ENCODE measurements around the gene NMRK1. TPM values are rescaled to one million over a fixed set of nuclear protein-coding genes. Genes with fewer than 3 reads are reported as not detected.

The NMRK1 gene
- polyA plus RNA-seq, 12 donors, result 11.6 to 24.1 (median 18.0) TPM; not detected in 1

DNA sequence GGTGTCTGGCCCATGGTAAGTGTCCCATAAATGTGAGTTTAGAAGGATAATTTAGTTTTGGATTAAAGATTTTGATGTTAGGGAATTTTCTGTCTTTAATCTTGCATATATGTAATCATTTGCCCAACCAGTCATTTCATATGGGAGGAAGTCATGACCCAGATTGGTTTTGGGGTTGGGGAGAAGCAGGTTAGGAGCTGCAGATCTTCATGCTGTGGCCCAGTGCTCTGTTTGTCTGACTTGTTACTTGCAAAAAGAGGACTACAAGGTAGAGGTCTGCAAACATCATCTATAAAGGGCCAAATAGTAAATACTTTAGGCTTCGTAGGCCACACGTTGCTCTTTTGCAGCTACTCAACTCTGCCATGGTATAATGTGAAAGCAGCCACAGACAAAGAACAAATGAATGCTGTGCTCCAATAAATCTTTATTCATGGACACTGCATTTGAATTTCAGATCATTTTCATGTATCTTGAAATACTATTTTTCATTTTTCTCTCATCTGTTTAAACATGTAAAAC, 17.1 kb upstream of the NMRK1 start:
- DNase-seq, result no peak

GRCh38 chr9:75104607-75105006, 16.7 kb upstream of the NMRK1 start:
- DNase-seq, result no peak

DNA sequence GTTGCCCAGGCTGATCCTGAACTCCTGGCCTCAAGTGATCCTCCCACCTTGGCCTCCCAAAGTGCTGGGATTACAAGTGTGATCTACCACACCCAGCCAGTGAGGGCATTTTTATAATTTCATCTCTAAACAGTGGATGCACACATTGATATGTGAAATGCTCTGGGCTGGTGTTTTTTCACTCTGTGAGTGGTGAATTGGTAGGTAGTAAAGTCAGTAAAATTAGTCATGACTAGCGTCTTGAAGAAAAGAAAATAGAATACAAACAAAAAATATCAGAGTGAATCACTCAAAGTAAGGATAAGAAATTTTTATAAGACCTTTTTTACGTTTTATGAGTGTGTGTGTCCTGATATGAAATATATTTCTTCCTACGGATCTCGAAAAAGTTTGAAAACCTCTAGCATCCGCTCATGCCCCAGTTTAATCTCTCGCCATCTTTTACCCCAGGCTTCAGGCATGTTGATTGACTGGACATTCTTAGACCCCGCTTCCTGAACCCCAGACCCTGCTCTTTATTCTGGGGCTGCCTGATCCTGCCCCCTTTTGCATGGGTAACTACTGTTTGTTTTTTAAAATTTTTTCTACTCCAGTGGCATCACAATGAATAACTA, 14.3 kb upstream of the NMRK1 start:
- DNase-seq, result no peak

GRCh38 chr9:75101004-75101588, 13.1 kb upstream of the NMRK1 start:
- no peak for DNase-seq

GRCh38 chr9:75096796-75097195, 8.8 kb upstream of the NMRK1 start:
- no peak for DNase-seq

DNA sequence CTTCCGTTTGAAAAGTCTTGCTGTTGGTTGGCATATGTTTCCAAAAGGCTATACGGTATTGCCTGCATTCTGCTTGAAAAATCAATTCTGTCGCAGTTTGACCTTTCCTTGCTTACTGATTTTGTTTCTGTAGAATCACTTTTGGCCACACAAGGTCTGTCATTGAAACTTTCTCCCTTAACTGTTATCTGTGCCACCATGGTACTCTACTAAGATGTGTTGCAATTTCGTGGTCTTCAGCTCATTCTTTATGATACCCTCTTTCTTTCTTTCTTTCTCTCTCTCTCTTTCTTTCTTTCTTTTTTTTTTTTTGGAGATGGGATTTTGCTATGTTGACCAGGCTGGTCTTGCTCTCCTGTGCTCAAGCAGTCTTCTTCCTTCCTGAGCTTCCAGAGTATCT, 4.8 kb upstream of the NMRK1 start:
- no peak for DNase-seq

DNA sequence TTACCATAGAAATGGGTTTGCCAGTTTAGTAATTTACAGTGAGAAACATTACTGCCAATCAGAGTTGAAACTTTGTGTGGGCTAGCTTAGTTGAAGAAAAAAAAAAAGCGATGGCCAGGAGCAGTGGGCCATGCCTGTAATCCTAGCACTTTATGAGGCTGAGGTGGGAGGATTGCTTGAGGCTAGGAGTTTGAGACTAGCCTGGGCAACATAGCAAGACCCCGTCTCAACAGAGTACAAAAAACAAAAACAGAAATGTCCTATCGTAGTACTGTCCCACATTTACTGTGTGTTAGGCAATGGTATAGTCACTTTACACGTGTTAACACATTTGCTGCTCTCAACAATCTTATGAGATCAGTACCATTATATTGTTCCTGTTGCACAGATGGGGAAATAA, 2.6 kb upstream of the NMRK1 start:
- DNase-seq, result no peak

- DNase-seq, result no peak
Observed at GRCh38 chr9:75089373-75089766, 1.4 kb upstream of the NMRK1 start.

GRCh38 chr9:75088646-75089372, 854 bp upstream of the NMRK1 start:
- peak; percentile 57 for DNase-seq

- peak; percentile 30 for DNase-seq
Observed at GRCh38 chr9:75087289-75087823, 599 bp downstream of the NMRK1 start.

DNA sequence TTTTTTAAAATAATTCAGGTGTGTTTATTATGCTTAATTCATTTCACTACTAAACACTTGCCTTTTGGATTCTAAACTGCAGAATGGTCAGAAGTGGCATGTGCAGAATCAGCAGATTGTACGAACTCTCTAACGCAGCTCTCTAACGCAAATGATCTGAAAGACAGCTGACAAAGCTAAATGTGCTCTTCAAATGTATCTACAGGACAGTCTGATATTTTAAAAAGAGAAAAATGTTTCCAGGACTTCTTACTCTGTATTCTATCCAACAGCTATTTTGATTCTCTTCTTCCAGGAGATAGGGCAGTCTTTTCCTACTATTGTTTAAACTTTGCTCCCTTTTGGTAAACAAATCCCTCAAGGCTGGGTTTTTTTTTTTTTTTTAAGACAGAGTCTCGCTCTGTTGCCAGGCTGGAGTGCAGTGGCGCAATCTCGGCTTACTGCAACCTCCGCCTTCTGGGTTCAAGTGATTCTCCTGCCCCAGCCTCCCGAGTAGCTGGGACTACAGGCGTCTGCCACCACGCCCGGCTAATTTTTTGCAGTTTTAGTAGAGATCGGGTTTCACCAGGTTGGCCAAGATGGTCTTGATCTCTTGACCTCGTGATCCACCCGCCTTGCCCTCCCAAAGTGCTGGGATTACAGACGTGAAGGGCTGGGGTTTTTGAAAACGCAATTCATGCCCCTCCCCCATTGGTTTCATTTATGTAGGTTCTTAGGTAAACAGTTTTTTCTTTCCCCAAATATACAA, 1.2 kb downstream of the NMRK1 start:
- DNase-seq, result no peak

GRCh38 chr9:75085640-75086039, 2.3 kb downstream of the NMRK1 start:
- no peak for DNase-seq

DNA sequence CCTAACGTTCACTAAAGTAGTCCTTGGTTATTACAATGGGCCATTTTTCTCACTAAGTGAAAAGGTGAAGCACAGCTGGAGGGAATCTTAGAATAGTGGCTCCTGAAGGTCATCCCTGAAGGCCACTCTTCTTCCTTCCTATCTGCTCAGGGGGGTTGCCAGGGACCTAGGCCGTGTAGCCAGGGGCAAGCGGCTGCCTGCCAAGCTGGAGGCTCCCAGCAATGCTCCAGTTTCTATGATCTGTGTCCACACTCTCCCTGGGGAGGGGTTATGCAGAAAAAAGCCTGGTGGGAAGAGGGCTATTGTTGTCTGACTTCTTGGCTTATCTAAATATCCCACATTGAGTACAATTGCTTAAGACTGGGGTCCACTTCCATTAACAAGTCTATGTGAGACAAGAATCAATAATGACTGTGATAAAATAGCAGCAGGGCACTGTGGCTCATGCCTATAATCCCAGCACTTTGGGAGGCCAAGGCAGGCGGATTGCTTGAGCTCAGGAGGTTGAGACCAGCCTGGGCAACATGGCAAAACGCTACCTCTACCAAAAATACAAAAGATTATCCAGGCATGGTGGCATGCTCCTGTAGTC, 3.8 kb downstream of the NMRK1 start:
- no peak for DNase-seq

GRCh38 chr9:75083188-75083970, 4.6 kb downstream of the NMRK1 start:
- no peak for DNase-seq

GRCh38 chr9:75081632-75082031, 6.3 kb downstream of the NMRK1 start:
- DNase-seq, result no peak

DNA sequence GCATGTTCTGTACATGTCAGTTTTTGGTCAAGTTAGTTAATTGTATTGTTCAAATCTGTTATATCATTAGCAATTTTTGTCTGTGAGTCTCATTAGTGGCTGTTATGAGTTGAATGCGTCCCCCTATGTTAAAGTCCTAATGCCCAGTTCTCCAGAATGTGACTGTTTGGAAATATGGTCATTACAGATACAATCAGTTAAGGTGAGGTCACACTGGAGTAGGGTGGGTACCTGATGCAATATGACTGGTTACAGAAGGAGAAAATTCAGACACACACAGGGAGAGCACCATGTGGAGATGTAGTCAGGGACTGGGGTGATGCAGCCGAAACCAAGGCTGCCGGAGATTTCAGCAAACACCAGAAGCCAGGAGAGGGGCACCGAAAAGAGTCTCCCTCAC, 15.1 kb downstream of the NMRK1 start:
- no peak for DNase-seq

GRCh38 chr9:75071530-75072122, 16.3 kb downstream of the NMRK1 start:
- DNase-seq, result no peak

GRCh38 chr9:75069171-75069570, 18.8 kb downstream of the NMRK1 start:
- DNase-seq, result no peak

DNA sequence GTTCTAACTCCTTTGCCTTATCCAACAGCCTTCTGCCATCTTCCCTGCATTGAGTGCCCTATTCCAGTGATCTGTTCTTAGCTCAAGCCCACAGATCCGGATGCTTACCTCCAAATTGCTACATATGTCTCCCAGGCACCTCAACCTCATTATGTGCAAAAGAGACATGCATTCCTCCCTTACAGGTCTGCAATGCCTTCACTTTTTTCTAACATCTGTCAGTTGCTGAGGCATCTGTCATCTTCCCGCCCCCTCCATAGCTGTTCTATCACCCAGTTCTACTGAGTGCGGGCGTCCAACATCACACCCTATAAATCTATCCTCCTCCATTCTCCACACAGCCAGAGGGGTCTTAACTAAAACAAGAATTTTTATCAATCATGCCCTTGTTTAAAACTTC, 20.1 kb downstream of the NMRK1 start:
- no peak for DNase-seq

DNA sequence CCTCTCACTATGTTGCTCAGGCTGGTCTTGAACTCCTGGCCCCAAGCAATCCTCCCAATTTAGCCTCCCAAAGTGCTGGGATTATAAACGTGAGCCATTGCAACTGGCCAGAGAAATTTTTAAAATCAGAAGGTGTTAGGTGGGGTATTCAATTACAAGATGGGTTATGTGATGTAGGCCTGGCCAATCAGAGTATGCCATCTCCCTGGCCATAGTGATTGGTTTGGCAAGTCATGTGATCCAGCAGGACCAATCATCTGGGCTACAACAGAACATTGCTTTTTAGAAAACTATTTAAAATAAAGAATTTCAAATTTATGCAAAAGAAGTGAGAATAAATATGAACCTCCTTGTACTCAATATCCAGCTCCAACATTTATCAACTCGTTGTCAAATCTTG, 22.4 kb downstream of the NMRK1 start:
- DNase-seq, result no peak
